ENCODE results near the gene SPATA2L.

SPATA2L gene

GRCh38 chr16:89729863-89730593 lies 28.5 kb upstream of the SPATA2L start:
- DNase-seq: no peak
- in situ Hi-C loops (cut with HindIII; ENCODE audit: low pct_ligation_motif_present, low pct_unique_long_range_greater_than_20kb, low sequenced_read_pairs): no loop called here

GRCh38 chr16:89729293-89729692 lies 27.8 kb upstream of the SPATA2L start:
- in situ Hi-C loops (cut with HindIII; ENCODE audit: low pct_ligation_motif_present, low pct_unique_long_range_greater_than_20kb, low sequenced_read_pairs): no loop called here
- DNase-seq: no peak

GRCh38 chr16:89727406-89728120 lies 26.1 kb upstream of the SPATA2L start:
- in situ Hi-C loops (cut with HindIII; ENCODE audit: low pct_ligation_motif_present, low pct_unique_long_range_greater_than_20kb, low sequenced_read_pairs): no loop called here
- no peak for DNase-seq

- no peak for DNase-seq
- in situ Hi-C loops (cut with HindIII; ENCODE audit: low pct_ligation_motif_present, low pct_unique_long_range_greater_than_20kb, low sequenced_read_pairs): no loop called here
These were observed 22.1 kb upstream of the SPATA2L start for GRCh38 chr16:89723279-89724250.

GRCh38 chr16:89722392-89723278 lies 21.1 kb upstream of the SPATA2L start:
- DNase-seq: no peak
- in situ Hi-C loops (cut with HindIII; ENCODE audit: low pct_ligation_motif_present, low pct_unique_long_range_greater_than_20kb, low sequenced_read_pairs): no loop called here

GRCh38 chr16:89721546-89722391 lies 20.3 kb upstream of the SPATA2L start:
- DNase-seq: peak; percentile 75
- in situ Hi-C loops (cut with HindIII; ENCODE audit: low pct_ligation_motif_present, low pct_unique_long_range_greater_than_20kb, low sequenced_read_pairs): no loop called here

GRCh38 chr16:89720813-89721545 lies 19.5 kb upstream of the SPATA2L start, which contains the start of the genes VPS9D1 and ZNF276:
VPS9D1 (minus strand) TSS chr16:89720898; CDS start chr16:89720861, 37 bp downstream.
ZNF276 (plus strand) TSS chr16:89721537; CDS start chr16:89721641, 104 bp downstream.
- in situ Hi-C loops (cut with HindIII; ENCODE audit: low pct_ligation_motif_present, low pct_unique_long_range_greater_than_20kb, low sequenced_read_pairs): no loop called here
- peak; percentile 90 for DNase-seq

GRCh38 chr16:89720551-89720812 lies 19.0 kb upstream of the SPATA2L start:
- in situ Hi-C loops (cut with HindIII; ENCODE audit: low pct_ligation_motif_present, low pct_unique_long_range_greater_than_20kb, low sequenced_read_pairs): no loop called here
- peak; percentile 48 for DNase-seq

- no peak for DNase-seq
- in situ Hi-C loops (cut with HindIII; ENCODE audit: low pct_ligation_motif_present, low pct_unique_long_range_greater_than_20kb, low sequenced_read_pairs): no loop called here
These were observed 16.4 kb upstream of the SPATA2L start for GRCh38 chr16:89717688-89718505.

GRCh38 chr16:89716916-89717687 lies 15.6 kb upstream of the SPATA2L start:
- in situ Hi-C loops (cut with HindIII; ENCODE audit: low pct_ligation_motif_present, low pct_unique_long_range_greater_than_20kb, low sequenced_read_pairs): no loop called here
- no peak for DNase-seq

- DNase-seq: no peak
- in situ Hi-C loops (cut with HindIII; ENCODE audit: low pct_ligation_motif_present, low pct_unique_long_range_greater_than_20kb, low sequenced_read_pairs): no loop called here
These were observed 15.0 kb upstream of the SPATA2L start for GRCh38 chr16:89716493-89716892.

GRCh38 chr16:89712274-89712781 lies 10.8 kb upstream of the SPATA2L start:
- DNase-seq: no peak
- in situ Hi-C loops (cut with HindIII; ENCODE audit: low pct_ligation_motif_present, low pct_unique_long_range_greater_than_20kb, low sequenced_read_pairs): no loop called here

- DNase-seq: no peak
- in situ Hi-C loops (cut with HindIII; ENCODE audit: low pct_ligation_motif_present, low pct_unique_long_range_greater_than_20kb, low sequenced_read_pairs): no loop called here
These were observed 10.2 kb upstream of the SPATA2L start for GRCh38 chr16:89711601-89712273.

GRCh38 chr16:89710709-89711564 lies 9.4 kb upstream of the SPATA2L start:
- DNase-seq: no peak
- in situ Hi-C loops (cut with HindIII; ENCODE audit: low pct_ligation_motif_present, low pct_unique_long_range_greater_than_20kb, low sequenced_read_pairs): no loop called here
